ENCODE data around the gene LPP.

DNA sequence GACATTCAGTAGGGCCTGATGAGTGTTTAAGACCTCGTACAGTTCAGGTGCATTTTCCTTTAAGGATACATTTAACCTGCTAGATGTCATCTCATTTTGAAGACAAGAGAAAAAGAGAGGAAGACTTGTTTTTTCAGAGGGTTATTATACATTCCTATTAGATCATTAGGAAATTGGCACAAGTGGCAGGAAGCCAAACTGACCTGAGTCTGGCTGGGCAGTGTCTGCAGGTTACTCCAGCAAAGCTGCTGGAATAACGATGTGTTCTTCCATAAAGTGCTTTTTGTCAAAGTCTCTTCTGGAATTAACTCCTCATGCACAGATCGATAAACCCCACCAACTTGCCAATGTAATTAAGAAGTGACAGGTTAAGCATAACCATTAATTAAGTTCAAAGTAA lies 621.5 kb downstream of the LPP start:
- TF ChIP-seq POLR2AphosphoS5 (IDR thresholded peaks at IDR 0.05; ENCODE audit: low read depth, low read length), result no peak
- no peak for TF ChIP-seq POLR2A (IDR thresholded peaks at IDR 0.05; ENCODE audit: low read depth, low read length)
